CD4-positive, alpha-beta T cell (primary cell): Measurements from ENCODE around the gene TMEM184A. TPM values are rescaled to one million over a fixed set of nuclear protein-coding genes. Genes with fewer than 3 reads are reported as not detected.

Experiments used
- ATAC-seq: fragments of 200-7000 bp; cut with Tn5 transposase; one replicate; pipeline ENCODE4 v1.10.0; 2022; ENCODE audit warnings: mild to moderate bottlenecking; ENCODE audit not compliant: poor library complexity
- CTCF ChIA-PET: fragments of 350-600 bp; sonication (Branson Sonifier 250); formaldehyde crosslinking; loops from one replicate; lab custom pipeline; 2021; ENCODE audit warnings: antibody characterized with exemption, inconsistent platforms; lab: Charles Lee
- POLR2A ChIA-PET: fragments of 350-600 bp; sonication (Branson Sonifier 250); formaldehyde crosslinking; loops from one replicate; lab custom pipeline; 2021; ENCODE audit warnings: antibody characterized with exemption, inconsistent platforms; lab: Charles Lee
- DNase-seq, 14 experiments: peaks; one replicate each; pipeline ENCODE4 v3.0.0-alpha.2; 2013 to 2020; ENCODE audit warnings: mixed read lengths in 2 of 14
- H3K27ac ChIP-seq, 2 donors: one replicate each; pipeline versions ENCODE4 v1.5.1 to v1.7.0; 2013; ENCODE audit warnings: low read length in 2 of 2, low read depth in 1 of 2, mild to moderate bottlenecking in 1 of 2
- H3K27me3 ChIP-seq, 2 experiments: 1 replicate in 1 of 2; 2 replicates in 1 of 2; pipeline versions ENCODE4 v1.6.1 to v1.7.0; 2013; ENCODE audit warnings: low read length in 2 of 2, control low read depth in 1 of 2, mild to moderate bottlenecking in 1 of 2, moderate library complexity in 1 of 2; ENCODE audit not compliant: insufficient read depth in 2 of 2, control insufficient read depth in 1 of 2
- H3K36me3 ChIP-seq: one replicate; pipeline ENCODE4 v1.6.1; 2013; ENCODE audit warnings: low read length, control low read depth; ENCODE audit not compliant: insufficient read depth
- H3K4me1 ChIP-seq: one replicate; pipeline ENCODE4 v1.6.1; 2013; ENCODE audit warnings: low read length, control low read depth; ENCODE audit not compliant: insufficient read depth
- H3K4me3 ChIP-seq: one replicate; pipeline ENCODE4 v1.5.1; 2013; ENCODE audit warnings: mild to moderate bottlenecking, low read length, moderate library complexity
- H3K9me3 ChIP-seq, 2 experiments: 1 replicate in 1 of 2; 2 replicates in 1 of 2; pipeline versions ENCODE4 v1.6.1 to v1.7.0; 2013; ENCODE audit warnings: low read length in 2 of 2, mild to moderate bottlenecking in 2 of 2, control low read depth in 1 of 2, moderate library complexity in 1 of 2; ENCODE audit not compliant: control insufficient read depth in 1 of 2, insufficient read depth in 1 of 2
- H3K27ac Mint-ChIP-seq: one replicate; pipeline ENCODE4 v1.8.0; 2020; ENCODE audit warnings: mixed read lengths
- H3K27me3 Mint-ChIP-seq: one replicate; pipeline ENCODE4 v1.8.0; 2021; ENCODE audit warnings: mixed read lengths
- H3K36me3 Mint-ChIP-seq: one replicate; pipeline ENCODE4 v1.8.0; 2021; ENCODE audit warnings: low read depth, mixed read lengths
- H3K4me1 Mint-ChIP-seq: one replicate; pipeline ENCODE4 v1.8.0; 2021; ENCODE audit warnings: low read depth, mixed read lengths
- H3K4me3 Mint-ChIP-seq: one replicate; pipeline ENCODE4 v1.8.0; 2020; ENCODE audit warnings: mild to moderate bottlenecking, mixed read lengths
- H3K9me3 Mint-ChIP-seq: one replicate; pipeline ENCODE4 v1.8.0; 2020; ENCODE audit warnings: mixed read lengths
- CTCF ChIP-seq: fragments of 200-600 bp; IDR thresholded peaks from one replicate; pipeline ENCODE4 v1.8.0; 2022; ENCODE audit warnings: antibody characterized with exemption, mild to moderate bottlenecking
- intact Hi-C, 2 experiments: fragments of 100-400 bp; cut with DNase I in 1 of 2; cut with micrococcal nuclease in 1 of 2; formaldehyde crosslinking; loops; one replicate each; pipeline versions ENCODE4 v1.15.1 to v1.9.0; 2023 to 2025; cut with DNase I, micrococcal nuclease
- total RNA-seq, 174 experiments: library from RNA in 2 of 174; stranded (reverse) in 2 of 174; gene quantifications; one replicate each; pipeline ENCODE4 v1.2.3 and lab custom pipeline; 2021 to 2026

Gene TMEM184A
- total RNA-seq, 2 experiments from 2014 or later: 0.06 TPM; not detected in 1

- peaks cover 19% of the 10 kb centered on the region for H3K36me3 ChIP-seq
- TF ChIP-seq CTCF: peak; percentile 27
- POLR2A ChIA-PET: interaction anchor here (0.6 to 1.7 kb wide), 8 partner anchors 9 to 784 kb away, joined by 3 to 8 read pairs (median 3); partner anchors contain the start of gene EIF3B
- no peaks in the 10 kb centered on the region for H3K9me3 Mint-ChIP-seq
- H3K9me3 ChIP-seq: no peaks in the 10 kb centered on the region
- ATAC-seq (peak; percentile 88), DNase-seq (peak; percentile 75 to 94 (median 86))
- intact Hi-C loops: loop anchor here (1.0 to 5.0 kb wide), 7 partner anchors 23 to 1272 kb away; partner anchors contain the start of genes BRAT1 (in 1 of the 2), GNA12 (in 1 of the 2), INTS1 (in 1 of the 2) and IQCE (in 1 of the 2)
- H3K27me3 Mint-ChIP-seq: no peaks in the 10 kb centered on the region
- peak within 1 kb of the TSS; percentile 82 to 83 for H3K27ac ChIP-seq
- H3K4me1 Mint-ChIP-seq: peaks cover 23% of the 10 kb centered on the region
- peak within 1 kb of the TSS; percentile 98 for H3K4me3 ChIP-seq
- H3K27me3 ChIP-seq: no peaks in the 10 kb centered on the region
- CTCF ChIA-PET: interaction anchor here (1.0 kb wide), 1 partner anchor 65 kb away, joined by 3 read pairs; no protein-coding TSS in a partner anchor
- H3K27ac Mint-ChIP-seq: peak within 1 kb of the TSS; percentile 92
- H3K4me3 Mint-ChIP-seq: peak within 1 kb of the TSS; percentile 91
- peaks cover 35% of the 10 kb centered on the region for H3K4me1 ChIP-seq
- H3K36me3 Mint-ChIP-seq: peaks cover 17% of the 10 kb centered on the region
Measured at GRCh38 chr7:1569833-1570632, 14.0 kb upstream of the TMEM184A start, which contains the start of gene PSMG3. Gene PSMG3 (minus strand): TSS chr7:1570032. CDS start chr7:1569339, 693 bp downstream.

- ATAC-seq (no peak), DNase-seq (no peak)
- Histone ChIP-seq H3K36me3 (peaks cover 19% of the 10 kb centered on the region), H3K27ac (peak overlapping the region; percentile 72 to 83), H3K27me3 (no peaks in the 10 kb centered on the region), H3K4me3 (peak overlapping the region; percentile 71), H3K9me3 (no peaks in the 10 kb centered on the region), H3K4me1 (peaks cover 35% of the 10 kb centered on the region)
- intact Hi-C loops: loop anchor here in 1 of 2 experiments (1.0 kb wide), 1 partner anchor 65 kb away; the partner anchor contains the start of gene INTS1
- no peak for TF ChIP-seq CTCF
- Mint-ChIP-seq H3K9me3 (no peaks in the 10 kb centered on the region), H3K27me3 (no peaks in the 10 kb centered on the region), H3K4me1 (peaks cover 23% of the 10 kb centered on the region), H3K27ac (peak overlapping the region; percentile 92), H3K36me3 (peaks cover 17% of the 10 kb centered on the region), H3K4me3 (peak overlapping the region; percentile 87)
- CTCF ChIA-PET: interaction anchor here (0.7 kb wide), 1 partner anchor 409 kb away, joined by 3 read pairs; the partner anchor contains the start of gene ZFAND2A
- POLR2A ChIA-PET: interaction anchor here (1.7 kb wide), 1 partner anchor 785 kb away, joined by 8 read pairs; the partner anchor contains the start of gene EIF3B
Measured at GRCh38 chr7:1569440-1569832, 13.4 kb upstream of the TMEM184A start.

GRCh38 chr7:1569016-1569415 is 13.0 kb upstream of the TMEM184A start:
- ChIA-PET CTCF (interaction anchor here (0.7 kb wide), 1 partner anchor 409 kb away, joined by 3 read pairs; the partner anchor contains the start of gene ZFAND2A), POLR2A (no interaction called here)
- no peaks in the 10 kb centered on the region for H3K9me3 ChIP-seq
- no peak for TF ChIP-seq CTCF
- DNase-seq: peak in 4 of 14 experiments; percentile 12 to 78 (median 54)
- peaks cover 35% of the 10 kb centered on the region for H3K4me1 ChIP-seq
- no peaks in the 10 kb centered on the region for H3K27me3 ChIP-seq
- peak overlapping the region; percentile 92 for H3K27ac Mint-ChIP-seq
- H3K4me1 Mint-ChIP-seq: peaks cover 23% of the 10 kb centered on the region
- intact Hi-C loops: loop anchor here in 1 of 2 experiments (1.0 kb wide), 1 partner anchor 65 kb away; the partner anchor contains the start of gene INTS1
- peaks cover 17% of the 10 kb centered on the region for H3K36me3 Mint-ChIP-seq
- peak overlapping the region; percentile 71 for H3K4me3 ChIP-seq
- H3K27ac ChIP-seq: peak overlapping the region; percentile 72 to 83
- no peaks in the 10 kb centered on the region for H3K9me3 Mint-ChIP-seq
- ATAC-seq: no peak
- H3K27me3 Mint-ChIP-seq: no peaks in the 10 kb centered on the region
- peaks cover 19% of the 10 kb centered on the region for H3K36me3 ChIP-seq
- peak overlapping the region; percentile 87 for H3K4me3 Mint-ChIP-seq
